Measurements from ENCODE around the gene TFPT.
"Not testable (repeated sequence)": the region's sequence is repeated elsewhere in the genome, so short reads cannot be mapped to it uniquely, and the experiment has no call there.

TFPT gene

GRCh38 chr19:54114340-54115108, 933 bp downstream of the TFPT start:
- DNase-seq, result peak; percentile 72

GRCh38 chr19:54109651-54110050, 5.8 kb downstream of the TFPT start:
- DNase-seq, result no peak

GRCh38 chr19:54108496-54108895, 7.0 kb downstream of the TFPT start:
- DNase-seq, result no peak

GRCh38 chr19:54107876-54108490, 7.5 kb downstream of the TFPT start:
- no peak for DNase-seq

GRCh38 chr19:54106716-54107115, 8.7 kb downstream of the TFPT start:
- DNase-seq, result no peak

- DNase-seq, result no peak
Observed at GRCh38 chr19:54105796-54106195, 9.7 kb downstream of the TFPT start.

- no peak for DNase-seq
Observed at GRCh38 chr19:54104998-54105715, 10.3 kb downstream of the TFPT start.

- DNase-seq, result peak; percentile 99
Observed at GRCh38 chr19:54102421-54103169, 12.9 kb downstream of the TFPT start, which contains the start of gene NDUFA3. NDUFA3 (plus strand) TSS chr19:54102855; CDS start chr19:54102879, 24 bp downstream.

GRCh38 chr19:54100561-54100960, 14.9 kb downstream of the TFPT start, which contains the start of gene OSCAR:
OSCAR (minus strand) TSS chr19:54100803; CDS start chr19:54100792, 11 bp downstream.
- no peak for DNase-seq

GRCh38 chr19:54099903-54100255, 15.6 kb downstream of the TFPT start:
- not testable (repeated sequence) for DNase-seq

- no peak for DNase-seq
Observed at GRCh38 chr19:54099190-54099902, 16.1 kb downstream of the TFPT start.

GRCh38 chr19:54096617-54097106, 18.8 kb downstream of the TFPT start:
- DNase-seq, result peak; percentile 29

GRCh38 chr19:54095859-54096616, 19.4 kb downstream of the TFPT start:
- DNase-seq, result peak; percentile 42

- DNase-seq, result no peak
Observed at GRCh38 chr19:54095136-54095858, 20.2 kb downstream of the TFPT start.

GRCh38 chr19:54094426-54095000, 20.9 kb downstream of the TFPT start:
- DNase-seq, result no peak

GRCh38 chr19:54084410-54084809, 31.0 kb downstream of the TFPT start:
- DNase-seq, result no peak

- no peak for DNase-seq
Observed at GRCh38 chr19:54081032-54081431, 34.4 kb downstream of the TFPT start, which contains the start of gene TARM1. TARM1 (minus strand) TSS chr19:54081365; CDS start chr19:54081340, 25 bp downstream.

GRCh38 chr19:54077334-54077733, 38.1 kb downstream of the TFPT start:
- no peak for DNase-seq

GRCh38 chr19:54074851-54075250, 40.6 kb downstream of the TFPT start:
- DNase-seq, result no peak

GRCh38 chr19:54073829-54074228, 41.6 kb downstream of the TFPT start:
- no peak for DNase-seq

Measured in activated CD4-positive, alpha-beta T cell treated with anti-CD3 and anti-CD28 coated beads, Interleukin-2, Interleukin-6, amounts not matched to agents 100 ng/mL and 50 ng/mL, durations not matched to agents 16 hours and 8 hours (primary cell).